ENCODE data around the gene IGLL1.

DNA sequence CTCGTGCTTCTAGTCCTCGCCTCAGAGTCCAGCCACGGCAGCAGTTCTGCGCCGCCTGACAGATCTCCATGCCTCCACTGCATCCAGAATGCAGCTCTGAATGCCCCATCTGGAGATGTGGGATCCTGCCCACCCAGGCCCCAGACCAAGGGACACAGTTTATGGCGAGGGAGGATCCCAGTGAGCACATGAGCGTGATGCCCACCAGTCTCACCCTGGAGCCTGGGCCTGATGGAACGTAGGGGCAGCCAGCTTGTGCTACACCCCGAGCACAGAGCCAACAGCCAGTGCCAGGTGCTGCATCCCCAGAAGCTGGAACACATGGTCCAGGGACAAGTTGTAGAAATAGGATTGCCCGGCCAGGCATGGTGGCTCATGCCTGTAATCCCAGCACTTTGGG, 10.4 kb downstream of the IGLL1 start:
- TF ChIP-seq EP300 (IDR thresholded peaks at IDR 0.05) (no peak), POLR2A (IDR thresholded peaks at IDR 0.05) (no peak), POLR2AphosphoS5 (IDR thresholded peaks at IDR 0.05) (no peak)
- TF ChIP-seq, protein P1, sequence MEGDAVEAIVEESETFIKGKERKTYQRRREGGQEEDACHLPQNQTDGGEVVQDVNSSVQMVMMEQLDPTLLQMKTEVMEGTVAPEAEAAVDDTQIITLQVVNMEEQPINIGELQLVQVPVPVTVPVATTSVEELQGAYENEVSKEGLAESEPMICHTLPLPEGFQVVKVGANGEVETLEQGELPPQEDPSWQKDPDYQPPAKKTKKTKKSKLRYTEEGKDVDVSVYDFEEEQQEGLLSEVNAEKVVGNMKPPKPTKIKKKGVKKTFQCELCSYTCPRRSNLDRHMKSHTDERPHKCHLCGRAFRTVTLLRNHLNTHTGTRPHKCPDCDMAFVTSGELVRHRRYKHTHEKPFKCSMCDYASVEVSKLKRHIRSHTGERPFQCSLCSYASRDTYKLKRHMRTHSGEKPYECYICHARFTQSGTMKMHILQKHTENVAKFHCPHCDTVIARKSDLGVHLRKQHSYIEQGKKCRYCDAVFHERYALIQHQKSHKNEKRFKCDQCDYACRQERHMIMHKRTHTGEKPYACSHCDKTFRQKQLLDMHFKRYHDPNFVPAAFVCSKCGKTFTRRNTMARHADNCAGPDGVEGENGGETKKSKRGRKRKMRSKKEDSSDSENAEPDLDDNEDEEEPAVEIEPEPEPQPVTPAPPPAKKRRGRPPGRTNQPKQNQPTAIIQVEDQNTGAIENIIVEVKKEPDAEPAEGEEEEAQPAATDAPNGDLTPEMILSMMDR (IDR thresholded peaks at IDR 0.05): no peak

All from upper lobe of left lung (tissue), 4 donors.